Hepatocyte (in vitro differentiated cells): ENCODE data around the gene NAA80. TPM values are rescaled to one million over a fixed set of nuclear protein-coding genes. Genes with fewer than 3 reads are reported as not detected.

Source experiments
- DNase-seq: peaks from one replicate; pipeline ENCODE4 v3.0.0-alpha.2; 2016; ENCODE audit warnings: low spot score
- H2AFZ ChIP-seq: fragments of 200-600 bp; sonication (generic); 2 replicates; pipeline ENCODE4 v1.6.0; 2016; ENCODE audit warnings: antibody characterized with exemption, mild to moderate bottlenecking
- H3K27ac ChIP-seq: fragments of 200-600 bp; sonication (generic); 2 replicates; pipeline ENCODE4 v1.5.1; 2016; ENCODE audit warnings: mild to moderate bottlenecking
- H3K27me3 ChIP-seq: fragments of 200-600 bp; sonication (generic); 2 replicates; pipeline ENCODE4 v1.6.1; 2016
- H3K36me3 ChIP-seq: fragments of 200-600 bp; sonication (generic); replicated peaks from 2 replicates; pipeline ENCODE4 v1.5.1; 2016; ENCODE audit warnings: low read depth; ENCODE audit not compliant: insufficient read depth
- H3K4me1 ChIP-seq: fragments of 200-600 bp; sonication (generic); 2 replicates; pipeline ENCODE4 v1.5.1; 2016; ENCODE audit warnings: mild to moderate bottlenecking, moderate library complexity; ENCODE audit not compliant: insufficient read depth
- H3K4me2 ChIP-seq: fragments of 200-600 bp; sonication (generic); 2 replicates; pipeline ENCODE4 v1.6.0; 2016
- H3K4me3 ChIP-seq: fragments of 200-600 bp; sonication (generic); 2 replicates; pipeline ENCODE4 v1.5.1; 2016; ENCODE audit warnings: mild to moderate bottlenecking
- H3K79me2 ChIP-seq: fragments of 200-600 bp; sonication (generic); 2 replicates; pipeline ENCODE4 v1.6.0; 2017; ENCODE audit warnings: mild to moderate bottlenecking
- H3K9me2 ChIP-seq: fragments of 200-600 bp; sonication (generic); replicated peaks from 2 replicates; pipeline ENCODE4 v1.6.0; 2017; ENCODE audit warnings: mild to moderate bottlenecking; ENCODE audit not compliant: insufficient read depth
- H3K9me3 ChIP-seq: fragments of 200-600 bp; sonication (generic); 2 replicates; pipeline ENCODE4 v1.5.1; 2016; ENCODE audit warnings: low read depth, mild to moderate bottlenecking
- H4K20me1 ChIP-seq: fragments of 200-600 bp; sonication (generic); 2 replicates; pipeline ENCODE4 v1.6.0; 2016; ENCODE audit warnings: mild to moderate bottlenecking; ENCODE audit not compliant: insufficient read depth, poor library complexity, severe bottlenecking
- EZH2 ChIP-seq: fragments of 200-600 bp; sonication (generic); IDR thresholded peaks from 2 replicates; pipeline ENCODE4 v1.6.1; 2016; ENCODE audit warnings: antibody characterized with exemption, mild to moderate bottlenecking, borderline replicate concordance
- EZH2phosphoT487 ChIP-seq: fragments of 200-600 bp; sonication (generic); IDR thresholded peaks from one replicate; pipeline ENCODE4 v1.6.1; 2018; ENCODE audit warnings: antibody characterized with exemption, mild to moderate bottlenecking, low read depth, moderate library complexity; ENCODE audit not compliant: unreplicated experiment, severe bottlenecking
- WGBS: methylation state at CpG from one replicate; pipeline ENCODE4 v1.1.6; 2016; ENCODE audit warnings: low lambda C conversion rate; ENCODE audit errors: missing lambda C conversion rate; 5-methylcytosine and 5-hydroxymethylcytosine counted together
- polyA plus RNA-seq: library from polyadenylated mRNA; unstranded; fragments of >200 nt; fragmentation: Nextera tagmentation; extraction: Ambion mirVana; gene quantifications from 2 replicates; pipeline ENCODE4 v1.2.1, GENCODE V29; 2016
- total RNA-seq: library from RNA; depleted of rRNA; stranded (reverse); fragments of >200 nt; gene quantifications from 2 replicates; pipeline ENCODE4 v1.2.3, GENCODE V29; 2014
- TF ChIP-seq, protein P1 (sequence below): fragments of 200-600 bp; sonication (generic); IDR thresholded peaks from 2 replicates; pipeline ENCODE4 v1.5.1; 2016; ENCODE audit warnings: antibody characterized with exemption, mild to moderate bottlenecking; ENCODE audit not compliant: poor library complexity

Gene NAA80
- total and polyA plus RNA-seq, 2 experiments from 2014 or later: 6.7 to 19.5 TPM

DNA sequence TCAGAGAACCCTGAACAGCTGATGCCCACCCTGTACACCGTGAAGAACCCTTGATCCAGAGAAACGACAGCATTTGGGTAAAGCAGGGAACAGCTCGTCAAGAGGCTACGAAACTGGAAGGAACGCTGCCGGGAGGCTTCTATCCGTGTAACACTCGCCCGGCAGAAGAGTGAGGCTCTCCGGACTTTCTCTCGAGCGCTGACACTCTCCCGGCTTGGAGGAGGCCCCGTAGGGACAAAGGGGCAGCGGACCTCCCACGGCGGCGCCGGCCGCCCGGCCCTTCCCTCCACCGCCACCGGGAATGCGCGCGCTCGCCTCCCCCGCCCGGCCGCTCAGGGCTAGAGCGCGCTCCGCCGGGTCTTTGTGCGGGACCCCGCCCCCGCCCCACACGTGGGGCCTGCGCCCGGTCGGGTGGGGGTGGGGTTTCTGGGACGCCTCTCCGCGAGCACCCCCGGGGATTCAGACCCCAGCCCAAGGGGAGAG lies 21.7 kb upstream of the NAA80 start:
- H2AFZ ChIP-seq: peak overlapping the region; percentile 71

DNA sequence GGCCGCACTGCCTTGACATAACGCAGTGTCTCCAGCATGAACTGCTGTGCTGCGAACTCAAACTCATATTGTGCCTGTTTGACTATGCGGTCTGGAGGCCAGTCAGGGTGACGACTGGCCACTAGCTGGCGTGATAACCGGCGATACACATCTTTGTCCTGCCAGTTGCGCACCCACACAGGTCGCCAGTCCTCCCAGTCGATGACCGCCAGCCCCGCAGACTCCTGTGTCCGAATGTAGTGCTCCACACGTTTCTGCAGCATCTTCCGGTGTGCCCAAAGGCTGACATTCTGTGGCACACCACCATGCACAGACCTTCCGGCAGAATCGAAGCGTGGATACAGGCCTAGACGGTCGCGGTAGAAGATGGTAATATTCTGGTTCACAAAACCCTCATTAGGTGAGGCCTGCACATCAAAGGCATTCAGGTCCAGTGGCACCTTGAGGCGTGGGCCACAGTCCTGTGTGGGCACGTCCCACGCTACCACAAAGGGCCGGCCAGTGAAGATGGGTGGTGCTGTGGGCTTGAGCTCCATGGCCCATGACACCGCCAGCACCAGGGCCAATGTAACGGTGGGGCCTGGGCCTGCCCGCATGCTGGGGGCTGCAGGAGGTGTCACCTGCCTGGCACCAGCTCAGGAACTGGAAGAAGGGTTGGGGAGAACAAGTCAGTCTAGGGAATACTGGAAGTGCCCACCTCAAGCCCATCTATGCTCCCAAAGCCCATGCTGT lies 20.9 kb upstream of the NAA80 start:
- Histone ChIP-seq H3K9me3 (no peaks in the 10 kb centered on the region), H3K9me2 (no peaks in the 10 kb centered on the region), H4K20me1 (peaks cover 3% of the 10 kb centered on the region), H3K4me1 (peaks cover 53% of the 10 kb centered on the region), H3K4me3 (peak overlapping the region; percentile 88), H3K27me3 (no peaks in the 10 kb centered on the region), H3K4me2 (peak overlapping the region; percentile 97), H3K27ac (peak overlapping the region; percentile 100), H2AFZ (no peak overlapping the region), H3K79me2 (peaks cover 38% of the 10 kb centered on the region), H3K36me3 (no peaks in the 10 kb centered on the region)
- WGBS: 85% methylated on average over 29 of the region's 29 CpGs
- DNase-seq: no peak
- no peak for TF ChIP-seq EZH2phosphoT487
- TF ChIP-seq, protein P1, sequence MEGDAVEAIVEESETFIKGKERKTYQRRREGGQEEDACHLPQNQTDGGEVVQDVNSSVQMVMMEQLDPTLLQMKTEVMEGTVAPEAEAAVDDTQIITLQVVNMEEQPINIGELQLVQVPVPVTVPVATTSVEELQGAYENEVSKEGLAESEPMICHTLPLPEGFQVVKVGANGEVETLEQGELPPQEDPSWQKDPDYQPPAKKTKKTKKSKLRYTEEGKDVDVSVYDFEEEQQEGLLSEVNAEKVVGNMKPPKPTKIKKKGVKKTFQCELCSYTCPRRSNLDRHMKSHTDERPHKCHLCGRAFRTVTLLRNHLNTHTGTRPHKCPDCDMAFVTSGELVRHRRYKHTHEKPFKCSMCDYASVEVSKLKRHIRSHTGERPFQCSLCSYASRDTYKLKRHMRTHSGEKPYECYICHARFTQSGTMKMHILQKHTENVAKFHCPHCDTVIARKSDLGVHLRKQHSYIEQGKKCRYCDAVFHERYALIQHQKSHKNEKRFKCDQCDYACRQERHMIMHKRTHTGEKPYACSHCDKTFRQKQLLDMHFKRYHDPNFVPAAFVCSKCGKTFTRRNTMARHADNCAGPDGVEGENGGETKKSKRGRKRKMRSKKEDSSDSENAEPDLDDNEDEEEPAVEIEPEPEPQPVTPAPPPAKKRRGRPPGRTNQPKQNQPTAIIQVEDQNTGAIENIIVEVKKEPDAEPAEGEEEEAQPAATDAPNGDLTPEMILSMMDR: no peak
- no peak for TF ChIP-seq EZH2

More for the DNA sequence above, 21.7 kb upstream of the NAA80 start:
- H3K79me2 ChIP-seq: peaks cover 37% of the 10 kb centered on the region
- no peaks in the 10 kb centered on the region for H3K36me3 ChIP-seq
- no peaks in the 10 kb centered on the region for H3K9me2 ChIP-seq
- H3K4me1 ChIP-seq: peaks cover 53% of the 10 kb centered on the region
- H3K4me3 ChIP-seq: peak overlapping the region; percentile 88
- peak; percentile 94 for DNase-seq
- H3K27ac ChIP-seq: peak overlapping the region; percentile 100
- TF ChIP-seq, protein P1: no peak
- TF ChIP-seq EZH2 (no peak), EZH2phosphoT487 (no peak)
- H3K27me3 ChIP-seq: no peaks in the 10 kb centered on the region
- H3K4me2 ChIP-seq: peak overlapping the region; percentile 97
- under 1% methylated on average over 19 of the region's 45 CpGs for WGBS
- no peaks in the 10 kb centered on the region for H3K9me3 ChIP-seq
- peaks cover 3% of the 10 kb centered on the region for H4K20me1 ChIP-seq

DNA sequence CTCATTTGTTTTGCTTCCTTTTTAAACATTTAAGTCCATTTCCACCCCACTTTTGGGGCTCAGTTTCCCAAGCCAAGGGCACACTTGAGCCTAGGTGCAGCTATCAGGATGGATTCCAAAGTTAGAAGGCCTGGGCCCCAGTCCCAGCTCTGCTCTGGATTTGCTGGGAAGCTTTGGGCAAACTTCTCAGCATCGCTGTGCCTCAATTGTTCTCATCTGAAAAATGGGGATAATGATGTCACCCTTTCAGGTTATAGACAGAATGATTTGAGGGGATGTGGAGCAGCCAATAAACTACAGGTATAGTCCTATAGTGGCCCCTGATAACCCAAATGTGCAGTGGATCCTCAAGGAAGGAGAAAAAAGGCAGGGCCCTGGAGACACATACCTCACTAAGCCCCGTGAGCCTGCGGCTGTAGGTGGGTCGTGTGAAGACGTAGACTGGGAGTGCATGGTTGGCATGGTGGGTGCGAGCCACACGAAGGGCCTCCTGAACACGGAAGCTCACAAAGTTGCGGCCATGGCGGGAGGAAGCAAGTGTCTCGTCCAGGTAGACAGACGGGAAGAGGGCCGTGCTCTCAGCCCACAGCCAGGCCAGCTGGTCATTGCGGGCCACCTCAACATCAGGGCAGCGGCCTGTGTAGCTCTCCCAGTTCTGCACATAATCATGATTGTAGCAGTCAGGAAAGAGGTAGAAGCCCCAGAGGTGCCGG lies 20.1 kb upstream of the NAA80 start:
- H3K4me1 ChIP-seq: peaks cover 51% of the 10 kb centered on the region
- no peaks in the 10 kb centered on the region for H3K27me3 ChIP-seq
- H3K36me3 ChIP-seq: no peaks in the 10 kb centered on the region
- TF ChIP-seq EZH2phosphoT487: no peak
- TF ChIP-seq EZH2: no peak
- TF ChIP-seq, protein P1: no peak
- DNase-seq: no peak
- H3K9me3 ChIP-seq: no peaks in the 10 kb centered on the region
- H3K27ac ChIP-seq: peak overlapping the region; percentile 100
- H4K20me1 ChIP-seq: peaks cover 3% of the 10 kb centered on the region
- no peak overlapping the region for H3K4me3 ChIP-seq
- 96% methylated on average over 16 of the region's 16 CpGs for WGBS
- peaks cover 38% of the 10 kb centered on the region for H3K79me2 ChIP-seq
- H2AFZ ChIP-seq: no peak overlapping the region
- H3K4me2 ChIP-seq: peak overlapping the region; percentile 97
- no peaks in the 10 kb centered on the region for H3K9me2 ChIP-seq
